Neural cell (in vitro differentiated cells): ENCODE measurements around the gene RAB21.

ENCODE experiments used
- EP300 ChIP-seq: fragments of 450-650 bp; conservative IDR thresholded peaks from 2 replicates; pipeline ENCODE4 v1.6.1; 2014; ENCODE audit warnings: antibody characterized with exemption, mild to moderate bottlenecking, moderate library complexity; ENCODE audit not compliant: poor library complexity, severe bottlenecking
- EZH2 ChIP-seq: fragments of 200-600, 300-800 bp; shearing (Covaris generic), sonication (generic); IDR thresholded peaks from 2 replicates; pipeline ENCODE4 v1.6.1; 2014; ENCODE audit warnings: antibody characterized with exemption, low read length, borderline replicate concordance, mild to moderate bottlenecking; ENCODE audit not compliant: insufficient read depth, poor library complexity, severe bottlenecking
- MXI1 ChIP-seq: fragments of 450-650 bp; conservative IDR thresholded peaks from 2 replicates; pipeline ENCODE4 v1.6.1; 2014; ENCODE audit warnings: antibody characterized with exemption, mild to moderate bottlenecking; ENCODE audit not compliant: poor library complexity, severe bottlenecking
- POLR2AphosphoS5 ChIP-seq: IDR thresholded peaks from 2 replicates; pipeline ENCODE4 v1.6.1; 2012
- RAD21 ChIP-seq: fragments of 450-650 bp; conservative IDR thresholded peaks from 2 replicates; pipeline ENCODE4 v1.6.1; 2014; ENCODE audit warnings: antibody characterized with exemption, mild to moderate bottlenecking, moderate library complexity
- TF ChIP-seq, protein P1 (sequence below): fragments of 450-650 bp; IDR thresholded peaks from 2 replicates; pipeline ENCODE4 v1.5.1; 2014; ENCODE audit warnings: antibody characterized with exemption, mild to moderate bottlenecking, moderate library complexity; ENCODE audit not compliant: poor library complexity, severe bottlenecking
- TF ChIP-seq, protein P2 (sequence below): IDR thresholded peaks from 2 replicates; pipeline ENCODE4 v1.6.1; 2012; ENCODE audit warnings: borderline replicate concordance

DNA sequence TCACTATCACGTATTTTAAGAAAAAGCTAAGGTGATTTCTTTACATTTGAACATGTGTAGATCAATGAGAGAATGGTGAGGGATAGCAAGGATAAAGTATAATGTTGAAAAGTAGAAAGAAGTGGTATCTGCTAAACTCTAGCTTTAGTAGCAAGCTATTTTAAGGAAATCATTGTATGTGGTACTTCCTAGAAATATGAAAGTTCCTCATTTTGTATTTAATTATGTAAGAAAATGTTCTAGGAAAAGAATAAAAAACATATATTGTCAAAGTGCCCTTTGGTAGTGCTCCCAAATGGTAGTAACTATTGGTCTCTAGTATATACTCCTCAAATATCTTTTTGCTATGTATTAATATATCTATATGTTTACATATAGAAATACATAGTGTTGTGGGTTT, 35.7 kb downstream of the RAB21 start:
- TF ChIP-seq, protein P1, sequence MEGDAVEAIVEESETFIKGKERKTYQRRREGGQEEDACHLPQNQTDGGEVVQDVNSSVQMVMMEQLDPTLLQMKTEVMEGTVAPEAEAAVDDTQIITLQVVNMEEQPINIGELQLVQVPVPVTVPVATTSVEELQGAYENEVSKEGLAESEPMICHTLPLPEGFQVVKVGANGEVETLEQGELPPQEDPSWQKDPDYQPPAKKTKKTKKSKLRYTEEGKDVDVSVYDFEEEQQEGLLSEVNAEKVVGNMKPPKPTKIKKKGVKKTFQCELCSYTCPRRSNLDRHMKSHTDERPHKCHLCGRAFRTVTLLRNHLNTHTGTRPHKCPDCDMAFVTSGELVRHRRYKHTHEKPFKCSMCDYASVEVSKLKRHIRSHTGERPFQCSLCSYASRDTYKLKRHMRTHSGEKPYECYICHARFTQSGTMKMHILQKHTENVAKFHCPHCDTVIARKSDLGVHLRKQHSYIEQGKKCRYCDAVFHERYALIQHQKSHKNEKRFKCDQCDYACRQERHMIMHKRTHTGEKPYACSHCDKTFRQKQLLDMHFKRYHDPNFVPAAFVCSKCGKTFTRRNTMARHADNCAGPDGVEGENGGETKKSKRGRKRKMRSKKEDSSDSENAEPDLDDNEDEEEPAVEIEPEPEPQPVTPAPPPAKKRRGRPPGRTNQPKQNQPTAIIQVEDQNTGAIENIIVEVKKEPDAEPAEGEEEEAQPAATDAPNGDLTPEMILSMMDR: no peak
- TF ChIP-seq MXI1: no peak
- TF ChIP-seq EZH2: no peak
- no peak for TF ChIP-seq POLR2AphosphoS5
- TF ChIP-seq, protein P2, sequence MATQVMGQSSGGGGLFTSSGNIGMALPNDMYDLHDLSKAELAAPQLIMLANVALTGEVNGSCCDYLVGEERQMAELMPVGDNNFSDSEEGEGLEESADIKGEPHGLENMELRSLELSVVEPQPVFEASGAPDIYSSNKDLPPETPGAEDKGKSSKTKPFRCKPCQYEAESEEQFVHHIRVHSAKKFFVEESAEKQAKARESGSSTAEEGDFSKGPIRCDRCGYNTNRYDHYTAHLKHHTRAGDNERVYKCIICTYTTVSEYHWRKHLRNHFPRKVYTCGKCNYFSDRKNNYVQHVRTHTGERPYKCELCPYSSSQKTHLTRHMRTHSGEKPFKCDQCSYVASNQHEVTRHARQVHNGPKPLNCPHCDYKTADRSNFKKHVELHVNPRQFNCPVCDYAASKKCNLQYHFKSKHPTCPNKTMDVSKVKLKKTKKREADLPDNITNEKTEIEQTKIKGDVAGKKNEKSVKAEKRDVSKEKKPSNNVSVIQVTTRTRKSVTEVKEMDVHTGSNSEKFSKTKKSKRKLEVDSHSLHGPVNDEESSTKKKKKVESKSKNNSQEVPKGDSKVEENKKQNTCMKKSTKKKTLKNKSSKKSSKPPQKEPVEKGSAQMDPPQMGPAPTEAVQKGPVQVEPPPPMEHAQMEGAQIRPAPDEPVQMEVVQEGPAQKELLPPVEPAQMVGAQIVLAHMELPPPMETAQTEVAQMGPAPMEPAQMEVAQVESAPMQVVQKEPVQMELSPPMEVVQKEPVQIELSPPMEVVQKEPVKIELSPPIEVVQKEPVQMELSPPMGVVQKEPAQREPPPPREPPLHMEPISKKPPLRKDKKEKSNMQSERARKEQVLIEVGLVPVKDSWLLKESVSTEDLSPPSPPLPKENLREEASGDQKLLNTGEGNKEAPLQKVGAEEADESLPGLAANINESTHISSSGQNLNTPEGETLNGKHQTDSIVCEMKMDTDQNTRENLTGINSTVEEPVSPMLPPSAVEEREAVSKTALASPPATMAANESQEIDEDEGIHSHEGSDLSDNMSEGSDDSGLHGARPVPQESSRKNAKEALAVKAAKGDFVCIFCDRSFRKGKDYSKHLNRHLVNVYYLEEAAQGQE: no peak
- TF ChIP-seq EP300: no peak
- no peak for TF ChIP-seq RAD21
